K562 (cell line): ENCODE measurements around the gene COL25A1. TPM values are rescaled to one million over a fixed set of nuclear protein-coding genes. Genes with fewer than 3 reads are reported as not detected.

ENCODE experiments used
- ARID3A ChIP-seq: IDR thresholded peaks from 2 replicates; pipeline ENCODE4 v1.6.1; 2012; ENCODE audit warnings: low read depth, low read length, improper control_type of control experiment, borderline replicate concordance
- BCLAF1 ChIP-seq, 2 experiments: fragments of 450-650 bp in 1 of 2; IDR thresholded peaks; 2 replicates each; pipeline ENCODE4 v1.6.1; 2011 to 2017; ENCODE audit warnings: low read depth in 2 of 2, antibody characterized with exemption in 1 of 2, borderline replicate concordance in 1 of 2, low read length in 1 of 2, mild to moderate bottlenecking in 1 of 2, mixed read lengths in 1 of 2; ENCODE audit not compliant: control insufficient read depth in 1 of 2
- KAT2B ChIP-seq: IDR thresholded peaks from one replicate; pipeline ENCODE4 v1.6.1; 2012; ENCODE audit warnings: low read depth, mild to moderate bottlenecking, control low read depth, inconsistent platforms, low read length, moderate library complexity
- REST ChIP-seq, 2 experiments: fragments of 450-650 bp; formaldehyde crosslinking in 1 of 2; IDR thresholded peaks; 2 replicates each; pipeline versions ENCODE4 v1.4.0 to v1.6.1; 2014 to 2020; ENCODE audit warnings: mild to moderate bottlenecking in 2 of 2, borderline replicate concordance in 1 of 2, low read depth in 1 of 2
- THAP7 ChIP-seq: fragments of 250-450 bp; sonication (Bioruptor Pico); IDR thresholded peaks from 2 replicates; pipeline ENCODE4 v1.5.0; 2021
- polyA plus RNA-seq, 8 experiments: library from polyadenylated mRNA; depleted of rRNA in 4 of 8; stranded (reverse) in 5 of 8; unstranded in 3 of 8; fragments of >200 nt; fragmentation: Nextera tagmentation in 2 of 8; fragmentation: Illumina TruSeq in 1 of 8; extraction: Ambion mirVana in 2 of 8; extraction: Trizol in 1 of 8; gene quantifications; 2 replicates each; pipeline versions ENCODE4 v1.2.1 to v1.2.3, GENCODE V29; 2011 to 2014; ENCODE audit warnings: inconsistent platforms in 1 of 8, missing spikeins in 1 of 8
- total RNA-seq, 7 experiments: library from RNA; depleted of rRNA in 6 of 7; stranded (reverse); fragments of >200 nt in 6 of 7; fragmentation: Illumina TruSeq in 2 of 7; extraction: Trizol in 2 of 7; gene quantifications; 2 replicates each; pipeline versions ENCODE4 v1.2.1 to v1.2.3, GENCODE V29; 2011 to 2021; ENCODE audit warnings: low replicate concordance in 1 of 7

Gene COL25A1
- total and polyA plus RNA-seq, 9 of the 15 experiments (the other 6 are each of a cell fraction or from before 2014, with no cell fraction given): 0.03 to 0.62 (median 0.27) TPM

- TF ChIP-seq REST (IDR thresholded peaks at IDR 0.05; ENCODE audit: borderline replicate concordance) (no peak), REST (CRISPR knock-in tag; IDR thresholded peaks at IDR 0.05; ENCODE audit: low read depth) (no peak), ARID3A (no peak), KAT2B (no peak), BCLAF1 (IDR thresholded peaks at IDR 0.05; ENCODE audit: borderline replicate concordance in 1 of 2, control insufficient read depth in 1 of 2, low read depth in 2 of 2, low read length in 1 of 2) (no peak), THAP7 (CRISPR knock-in tag) (no peak)
Measured at GRCh38 chr4:108920395-108921087, 381.9 kb downstream of the COL25A1 start (continued).
